Activated CD8-positive, alpha-beta memory T cell treated with anti-CD3 and anti-CD28 coated beads, Interleukin-2, amount 50 U/mL, for 24 hours (primary cell): ENCODE data around the gene IL17C.

Source experiments
- DNase-seq: peaks from one replicate; pipeline ENCODE4 v3.0.0-alpha.2; 2020; ENCODE audit errors: extremely low read depth

Gene IL17C, protein sequence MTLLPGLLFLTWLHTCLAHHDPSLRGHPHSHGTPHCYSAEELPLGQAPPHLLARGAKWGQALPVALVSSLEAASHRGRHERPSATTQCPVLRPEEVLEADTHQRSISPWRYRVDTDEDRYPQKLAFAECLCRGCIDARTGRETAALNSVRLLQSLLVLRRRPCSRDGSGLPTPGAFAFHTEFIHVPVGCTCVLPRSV

DNA sequence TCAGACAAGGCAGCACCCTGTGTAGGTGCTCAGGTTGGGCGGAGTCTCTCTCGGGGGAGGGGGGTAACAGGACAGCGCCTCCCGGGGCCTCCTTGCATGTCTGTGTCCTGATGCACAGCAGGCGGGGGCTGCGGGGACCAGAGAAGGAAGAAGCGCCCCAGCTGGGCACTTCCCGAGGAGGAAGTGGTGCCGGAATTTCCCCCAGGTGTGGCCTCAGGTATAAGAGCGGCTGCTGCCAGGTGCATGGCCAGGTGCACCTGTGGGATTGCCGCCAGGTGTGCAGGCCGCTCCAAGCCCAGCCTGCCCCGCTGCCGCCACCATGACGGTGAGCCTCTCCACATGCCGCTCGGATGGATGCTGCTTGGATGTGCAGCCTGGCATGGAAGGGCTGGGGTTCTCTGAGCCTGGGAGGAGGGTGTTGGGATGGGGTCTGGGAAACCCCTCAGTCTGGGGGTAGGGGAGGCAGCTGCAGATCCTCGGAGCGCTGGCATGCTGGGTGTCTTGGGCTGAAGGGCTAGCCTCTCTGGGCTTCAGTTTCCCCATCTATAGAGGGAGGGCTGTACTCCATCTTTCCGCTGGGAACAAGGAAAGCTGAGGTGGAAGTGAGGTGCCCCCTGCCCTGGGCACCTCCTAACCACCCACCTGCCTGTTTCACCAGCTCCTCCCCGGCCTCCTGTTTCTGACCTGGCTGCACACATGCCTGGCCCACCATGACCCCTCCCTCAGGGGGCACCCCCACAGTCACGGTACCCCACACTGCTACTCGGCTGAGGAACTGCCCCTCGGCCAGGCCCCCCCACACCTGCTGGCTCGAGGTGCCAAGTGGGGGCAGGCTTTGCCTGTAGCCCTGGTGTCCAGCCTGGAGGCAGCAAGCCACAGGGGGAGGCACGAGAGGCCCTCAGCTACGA is at the start of gene IL17C:
Gene IL17C (plus strand): TSS at position 250 of the 908 bp plus-strand sequence. CDS start 70 bp downstream, at position 320.
- DNase-seq, result no peak

DNA sequence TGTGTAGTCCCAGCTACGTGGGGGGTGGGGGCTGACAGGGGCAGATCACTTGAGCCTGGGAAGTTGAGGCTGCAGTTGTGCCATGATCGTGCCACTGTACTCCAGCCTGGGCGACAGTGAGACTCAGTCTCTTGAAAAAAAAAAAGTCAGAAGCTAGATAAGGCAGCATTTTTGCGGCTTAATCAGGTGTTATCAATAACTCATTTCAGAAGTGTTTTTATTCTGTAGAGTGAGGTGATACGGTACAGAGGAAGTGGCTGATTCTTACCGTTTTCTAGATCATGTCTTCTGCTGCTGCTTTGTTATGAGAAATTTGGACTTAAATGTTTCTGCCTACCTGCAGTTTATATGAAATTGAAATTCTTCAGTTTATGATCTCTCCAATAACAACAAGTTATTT is 49.6 kb upstream of the IL17C start:
- no peak for DNase-seq

GRCh38 chr16:88589441-88589840 is 48.9 kb upstream of the IL17C start:
- DNase-seq, result no peak

GRCh38 chr16:88591577-88592021 is 46.8 kb upstream of the IL17C start:
- no peak for DNase-seq

- DNase-seq, result no peak
Measured at GRCh38 chr16:88593061-88593460, 45.3 kb upstream of the IL17C start.

- DNase-seq, result no peak
Measured at GRCh38 chr16:88593489-88593888, 44.9 kb upstream of the IL17C start.

DNA sequence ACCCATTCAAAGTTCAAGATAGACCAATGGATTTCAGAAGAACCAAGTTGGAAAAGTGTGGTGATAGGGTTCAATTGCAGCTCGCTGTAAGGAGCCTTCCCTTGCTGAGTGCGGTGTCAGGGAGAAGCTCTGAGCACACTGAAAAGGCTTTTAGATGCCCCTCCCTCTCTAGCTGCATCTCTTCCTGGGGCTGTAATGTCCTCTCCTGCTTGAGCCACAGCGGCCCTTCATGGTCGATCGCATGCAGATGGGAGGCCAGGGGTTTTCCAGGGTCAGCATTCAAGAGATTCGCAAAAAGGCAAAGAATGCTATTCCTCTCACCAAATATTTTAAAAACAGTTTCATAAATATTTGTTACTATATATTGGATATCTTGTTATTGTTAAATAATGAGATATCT is 44.5 kb upstream of the IL17C start:
- DNase-seq, result no peak

- DNase-seq, result no peak
Measured at GRCh38 chr16:88595101-88595500, 43.3 kb upstream of the IL17C start.

DNA sequence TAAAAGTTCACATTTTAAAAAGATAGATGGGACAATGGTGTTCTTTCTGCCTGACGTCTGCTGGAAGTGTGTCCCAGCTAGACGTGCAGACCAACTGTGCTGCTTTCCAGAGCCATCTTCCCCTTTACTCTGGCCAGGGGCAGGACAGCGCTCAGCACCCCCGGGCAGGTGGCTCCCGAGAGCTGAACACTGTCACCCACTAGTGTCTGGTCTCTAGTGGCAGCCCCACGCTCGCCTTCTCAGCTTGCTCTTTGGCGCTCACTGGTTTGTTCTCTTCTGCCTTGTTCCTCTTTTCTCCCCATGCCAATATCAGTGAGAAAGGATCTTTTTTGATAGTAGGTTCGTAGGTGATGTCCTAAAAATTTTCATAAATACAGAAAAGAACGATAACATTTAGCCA is 42.5 kb upstream of the IL17C start:
- no peak for DNase-seq

GRCh38 chr16:88596483-88596882 is 41.9 kb upstream of the IL17C start:
- DNase-seq, result no peak

GRCh38 chr16:88597856-88598491 is 40.4 kb upstream of the IL17C start:
- no peak for DNase-seq

GRCh38 chr16:88599092-88599733 is 39.2 kb upstream of the IL17C start:
- DNase-seq, result no peak

DNA sequence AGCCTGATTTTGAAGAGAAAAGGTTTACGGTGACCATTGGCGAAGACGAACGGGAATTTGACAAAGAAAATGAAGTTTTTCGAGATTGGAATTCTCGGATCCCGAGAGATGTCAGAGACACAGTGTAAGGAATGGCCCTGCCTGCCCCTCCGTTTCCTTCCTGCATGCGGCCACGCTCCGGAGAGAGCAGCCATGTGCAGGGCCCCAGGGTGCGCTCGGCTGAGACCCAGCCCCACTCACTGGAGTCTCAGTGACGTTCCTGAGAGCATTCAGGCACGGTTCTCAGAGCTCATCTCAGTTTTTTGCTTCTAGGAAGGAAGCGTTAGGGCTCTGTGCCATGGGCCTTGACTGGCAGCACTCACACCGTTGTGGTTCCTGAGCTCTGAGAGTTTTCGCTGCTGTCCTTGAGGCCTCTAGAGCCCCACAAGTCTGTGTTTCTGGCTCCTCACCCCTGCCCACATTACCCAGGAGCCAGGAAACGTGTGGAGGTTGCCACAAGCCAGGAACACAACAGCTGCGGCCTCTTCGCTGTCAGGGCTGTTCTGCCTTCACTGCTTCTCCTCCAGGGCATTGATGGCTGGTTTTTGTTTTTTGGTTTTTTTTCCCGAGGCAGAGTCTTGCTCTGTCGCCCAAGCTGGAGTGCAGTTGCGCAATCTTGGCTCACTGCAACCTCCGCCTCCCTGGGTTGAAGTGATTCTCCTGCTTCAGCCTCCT is 38.4 kb upstream of the IL17C start:
- no peak for DNase-seq

DNA sequence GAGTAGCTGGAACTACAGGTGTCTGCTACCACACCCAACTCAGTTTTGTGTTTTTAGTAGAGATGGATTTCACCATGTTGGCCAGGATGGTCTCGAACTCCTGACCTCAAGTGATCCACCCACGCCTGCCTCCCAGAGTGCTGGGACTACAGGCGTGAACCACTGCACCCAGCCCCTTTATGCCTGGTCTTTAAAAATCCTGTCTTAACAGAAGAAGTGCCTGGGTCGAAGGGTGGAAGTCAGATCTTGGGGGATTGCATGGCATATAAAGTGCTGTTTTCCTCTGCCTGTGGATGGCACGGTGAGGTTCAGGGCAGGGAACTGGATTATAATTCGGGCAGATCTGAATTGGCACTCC is 37.9 kb upstream of the IL17C start:
- no peak for DNase-seq

DNA sequence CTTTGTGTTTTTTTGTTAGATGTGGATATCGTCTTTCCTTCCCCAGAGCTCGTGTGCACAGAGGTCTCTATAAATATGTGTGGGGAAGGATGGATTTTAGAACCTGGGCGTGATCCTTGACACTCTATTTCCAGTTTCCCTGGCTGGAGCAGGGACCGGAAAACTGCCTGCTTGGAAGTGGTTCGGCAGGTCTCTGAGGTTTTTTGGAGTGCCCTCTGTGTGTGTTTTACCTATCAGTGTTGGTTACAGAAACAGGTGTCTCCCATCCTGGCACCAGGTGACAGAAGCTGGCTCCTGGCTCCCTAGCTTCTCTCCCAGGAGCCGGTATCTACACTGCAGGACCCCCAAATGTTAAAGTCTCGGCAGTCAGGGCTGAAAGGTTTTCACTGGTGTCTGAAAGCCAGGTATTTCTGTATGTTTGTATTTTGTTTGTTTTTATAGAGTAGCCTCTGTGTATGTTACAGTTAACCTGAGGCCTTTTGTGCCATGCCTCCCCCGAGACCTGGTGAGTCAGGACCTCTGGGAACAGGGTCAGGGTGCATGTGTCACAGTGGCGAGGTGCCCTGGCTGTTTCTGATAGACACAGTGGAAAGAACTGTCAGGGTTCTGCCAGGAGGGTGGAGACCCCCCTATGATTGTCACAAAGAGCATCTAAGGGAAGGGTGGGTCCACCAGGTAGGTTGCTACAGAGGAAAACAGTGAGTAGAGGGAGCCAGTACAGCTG is 36.9 kb upstream of the IL17C start:
- DNase-seq, result no peak

GRCh38 chr16:88602091-88602490 is 36.3 kb upstream of the IL17C start:
- DNase-seq, result no peak

GRCh38 chr16:88605186-88606147 is 32.9 kb upstream of the IL17C start:
- no peak for DNase-seq

- no peak for DNase-seq
Measured at GRCh38 chr16:88606148-88606757, 32.1 kb upstream of the IL17C start.

DNA sequence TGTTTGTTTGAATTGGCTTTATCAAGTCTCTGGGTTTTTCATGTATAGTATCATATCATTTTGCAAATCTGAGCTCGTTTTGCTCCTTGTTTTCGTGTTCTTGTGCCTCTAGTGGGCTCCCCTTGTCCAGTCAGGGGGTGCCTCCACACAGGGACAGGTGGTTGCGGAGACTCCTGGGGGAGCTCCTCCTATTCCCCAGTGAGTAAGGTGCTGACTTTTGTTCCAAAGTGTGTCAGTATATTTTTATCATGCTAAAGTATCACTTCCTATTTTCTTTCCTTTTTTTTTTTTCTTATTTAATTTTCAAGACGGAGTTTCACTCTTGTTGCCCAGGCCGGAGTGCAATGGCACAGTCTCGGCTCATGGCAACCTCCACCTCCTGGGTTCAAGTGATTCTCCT is 30.3 kb upstream of the IL17C start:
- DNase-seq, result no peak
